ENCODE data around the gene CREB3L4.

Gene CREB3L4

DNA sequence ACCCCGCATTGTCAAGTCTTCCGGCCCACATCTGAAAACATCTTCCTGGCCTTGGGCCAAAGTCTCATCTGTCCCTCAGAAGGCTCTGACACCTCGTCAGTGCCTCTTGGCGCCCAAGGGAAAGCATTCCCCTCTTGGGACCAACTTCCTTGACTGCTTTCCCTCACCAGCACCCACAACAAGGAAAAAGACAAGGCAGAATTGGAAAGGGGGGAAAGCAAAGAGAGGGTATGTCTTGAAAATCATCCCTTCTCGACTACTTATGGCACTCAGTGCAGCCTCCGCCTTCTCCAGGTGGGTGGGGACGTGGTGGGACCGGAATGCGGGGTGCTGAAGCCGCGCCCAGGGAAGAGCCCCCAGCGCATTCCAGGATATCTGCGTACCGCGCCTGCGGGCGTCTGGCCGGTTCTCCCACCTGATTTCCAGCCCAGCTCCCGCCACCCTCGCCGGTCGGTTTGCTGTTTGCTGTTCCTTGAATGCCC lies 3.8 kb upstream of the CREB3L4 start (continued):
- no peak for TF ChIP-seq ZIC2 (tag by site-specific recombination; IDR thresholded peaks at IDR 0.05)
- peak; percentile 97 for TF ChIP-seq PRDM1 (tag by site-specific recombination; IDR thresholded peaks at IDR 0.05)
- TF ChIP-seq, protein P1, sequence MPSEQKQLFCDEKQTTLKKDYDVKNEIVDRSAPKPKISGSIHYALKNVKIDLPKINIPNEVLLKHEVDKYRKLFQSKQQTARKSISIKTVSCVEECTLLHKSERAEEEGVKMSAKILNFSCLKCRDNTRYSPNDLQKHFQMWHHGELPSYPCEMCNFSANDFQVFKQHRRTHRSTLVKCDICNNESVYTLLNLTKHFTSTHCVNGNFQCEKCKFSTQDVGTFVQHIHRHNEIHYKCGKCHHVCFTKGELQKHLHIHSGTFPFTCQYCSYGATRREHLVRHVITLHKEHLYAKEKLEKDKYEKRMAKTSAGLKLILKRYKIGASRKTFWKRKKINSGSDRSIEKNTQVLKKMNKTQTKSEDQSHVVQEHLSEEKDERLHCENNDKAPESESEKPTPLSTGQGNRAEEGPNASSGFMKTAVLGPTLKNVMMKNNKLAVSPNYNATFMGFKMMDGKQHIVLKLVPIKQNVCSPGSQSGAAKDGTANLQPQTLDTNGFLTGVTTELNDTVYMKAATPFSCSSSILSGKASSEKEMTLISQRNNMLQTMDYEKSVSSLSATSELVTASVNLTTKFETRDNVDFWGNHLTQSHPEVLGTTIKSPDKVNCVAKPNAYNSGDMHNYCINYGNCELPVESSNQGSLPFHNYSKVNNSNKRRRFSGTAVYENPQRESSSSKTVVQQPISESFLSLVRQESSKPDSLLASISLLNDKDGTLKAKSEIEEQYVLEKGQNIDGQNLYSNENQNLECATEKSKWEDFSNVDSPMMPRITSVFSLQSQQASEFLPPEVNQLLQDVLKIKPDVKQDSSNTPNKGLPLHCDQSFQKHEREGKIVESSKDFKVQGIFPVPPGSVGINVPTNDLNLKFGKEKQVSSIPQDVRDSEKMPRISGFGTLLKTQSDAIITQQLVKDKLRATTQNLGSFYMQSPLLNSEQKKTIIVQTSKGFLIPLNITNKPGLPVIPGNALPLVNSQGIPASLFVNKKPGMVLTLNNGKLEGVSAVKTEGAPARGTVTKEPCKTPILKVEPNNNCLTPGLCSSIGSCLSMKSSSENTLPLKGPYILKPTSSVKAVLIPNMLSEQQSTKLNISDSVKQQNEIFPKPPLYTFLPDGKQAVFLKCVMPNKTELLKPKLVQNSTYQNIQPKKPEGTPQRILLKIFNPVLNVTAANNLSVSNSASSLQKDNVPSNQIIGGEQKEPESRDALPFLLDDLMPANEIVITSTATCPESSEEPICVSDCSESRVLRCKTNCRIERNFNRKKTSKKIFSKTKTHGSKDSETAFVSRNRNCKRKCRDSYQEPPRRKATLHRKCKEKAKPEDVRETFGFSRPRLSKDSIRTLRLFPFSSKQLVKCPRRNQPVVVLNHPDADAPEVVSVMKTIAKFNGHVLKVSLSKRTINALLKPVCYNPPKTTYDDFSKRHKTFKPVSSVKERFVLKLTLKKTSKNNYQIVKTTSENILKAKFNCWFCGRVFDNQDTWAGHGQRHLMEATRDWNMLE (tag by site-specific recombination; conservative IDR thresholded peaks at IDR 0.05; ENCODE audit: low read depth) = no peak
- TF ChIP-seq, protein P2, sequence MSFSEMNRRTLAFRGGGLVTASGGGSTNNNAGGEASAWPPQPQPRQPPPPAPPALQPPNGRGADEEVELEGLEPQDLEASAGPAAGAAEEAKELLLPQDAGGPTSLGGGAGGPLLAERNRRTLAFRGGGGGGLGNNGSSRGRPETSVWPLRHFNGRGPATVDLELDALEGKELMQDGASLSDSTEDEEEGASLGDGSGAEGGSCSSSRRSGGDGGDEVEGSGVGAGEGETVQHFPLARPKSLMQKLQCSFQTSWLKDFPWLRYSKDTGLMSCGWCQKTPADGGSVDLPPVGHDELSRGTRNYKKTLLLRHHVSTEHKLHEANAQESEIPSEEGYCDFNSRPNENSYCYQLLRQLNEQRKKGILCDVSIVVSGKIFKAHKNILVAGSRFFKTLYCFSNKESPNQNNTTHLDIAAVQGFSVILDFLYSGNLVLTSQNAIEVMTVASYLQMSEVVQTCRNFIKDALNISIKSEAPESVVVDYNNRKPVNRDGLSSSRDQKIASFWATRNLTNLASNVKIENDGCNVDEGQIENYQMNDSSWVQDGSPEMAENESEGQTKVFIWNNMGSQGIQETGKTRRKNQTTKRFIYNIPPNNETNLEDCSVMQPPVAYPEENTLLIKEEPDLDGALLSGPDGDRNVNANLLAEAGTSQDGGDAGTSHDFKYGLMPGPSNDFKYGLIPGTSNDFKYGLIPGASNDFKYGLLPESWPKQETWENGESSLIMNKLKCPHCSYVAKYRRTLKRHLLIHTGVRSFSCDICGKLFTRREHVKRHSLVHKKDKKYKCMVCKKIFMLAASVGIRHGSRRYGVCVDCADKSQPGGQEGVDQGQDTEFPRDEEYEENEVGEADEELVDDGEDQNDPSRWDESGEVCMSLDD (tag by site-specific recombination; IDR thresholded peaks at IDR 0.05) = peak; percentile 23; the same call in 1 of the 2 replicates
- TF ChIP-seq, protein P3, sequence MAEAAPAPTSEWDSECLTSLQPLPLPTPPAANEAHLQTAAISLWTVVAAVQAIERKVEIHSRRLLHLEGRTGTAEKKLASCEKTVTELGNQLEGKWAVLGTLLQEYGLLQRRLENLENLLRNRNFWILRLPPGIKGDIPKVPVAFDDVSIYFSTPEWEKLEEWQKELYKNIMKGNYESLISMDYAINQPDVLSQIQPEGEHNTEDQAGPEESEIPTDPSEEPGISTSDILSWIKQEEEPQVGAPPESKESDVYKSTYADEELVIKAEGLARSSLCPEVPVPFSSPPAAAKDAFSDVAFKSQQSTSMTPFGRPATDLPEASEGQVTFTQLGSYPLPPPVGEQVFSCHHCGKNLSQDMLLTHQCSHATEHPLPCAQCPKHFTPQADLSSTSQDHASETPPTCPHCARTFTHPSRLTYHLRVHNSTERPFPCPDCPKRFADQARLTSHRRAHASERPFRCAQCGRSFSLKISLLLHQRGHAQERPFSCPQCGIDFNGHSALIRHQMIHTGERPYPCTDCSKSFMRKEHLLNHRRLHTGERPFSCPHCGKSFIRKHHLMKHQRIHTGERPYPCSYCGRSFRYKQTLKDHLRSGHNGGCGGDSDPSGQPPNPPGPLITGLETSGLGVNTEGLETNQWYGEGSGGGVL (tag by site-specific recombination; IDR thresholded peaks at IDR 0.05) = peak; percentile 30; the same call in 1 of the 2 replicates
- TF ChIP-seq, protein P4, sequence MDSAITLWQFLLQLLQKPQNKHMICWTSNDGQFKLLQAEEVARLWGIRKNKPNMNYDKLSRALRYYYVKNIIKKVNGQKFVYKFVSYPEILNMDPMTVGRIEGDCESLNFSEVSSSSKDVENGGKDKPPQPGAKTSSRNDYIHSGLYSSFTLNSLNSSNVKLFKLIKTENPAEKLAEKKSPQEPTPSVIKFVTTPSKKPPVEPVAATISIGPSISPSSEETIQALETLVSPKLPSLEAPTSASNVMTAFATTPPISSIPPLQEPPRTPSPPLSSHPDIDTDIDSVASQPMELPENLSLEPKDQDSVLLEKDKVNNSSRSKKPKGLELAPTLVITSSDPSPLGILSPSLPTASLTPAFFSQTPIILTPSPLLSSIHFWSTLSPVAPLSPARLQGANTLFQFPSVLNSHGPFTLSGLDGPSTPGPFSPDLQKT (IDR thresholded peaks at IDR 0.05; ENCODE audit: borderline replicate concordance, low read depth, low read length) = no peak
- TF ChIP-seq SP7 (tag by site-specific recombination; IDR thresholded peaks at IDR 0.05) = no peak
- TF ChIP-seq, protein P5, sequence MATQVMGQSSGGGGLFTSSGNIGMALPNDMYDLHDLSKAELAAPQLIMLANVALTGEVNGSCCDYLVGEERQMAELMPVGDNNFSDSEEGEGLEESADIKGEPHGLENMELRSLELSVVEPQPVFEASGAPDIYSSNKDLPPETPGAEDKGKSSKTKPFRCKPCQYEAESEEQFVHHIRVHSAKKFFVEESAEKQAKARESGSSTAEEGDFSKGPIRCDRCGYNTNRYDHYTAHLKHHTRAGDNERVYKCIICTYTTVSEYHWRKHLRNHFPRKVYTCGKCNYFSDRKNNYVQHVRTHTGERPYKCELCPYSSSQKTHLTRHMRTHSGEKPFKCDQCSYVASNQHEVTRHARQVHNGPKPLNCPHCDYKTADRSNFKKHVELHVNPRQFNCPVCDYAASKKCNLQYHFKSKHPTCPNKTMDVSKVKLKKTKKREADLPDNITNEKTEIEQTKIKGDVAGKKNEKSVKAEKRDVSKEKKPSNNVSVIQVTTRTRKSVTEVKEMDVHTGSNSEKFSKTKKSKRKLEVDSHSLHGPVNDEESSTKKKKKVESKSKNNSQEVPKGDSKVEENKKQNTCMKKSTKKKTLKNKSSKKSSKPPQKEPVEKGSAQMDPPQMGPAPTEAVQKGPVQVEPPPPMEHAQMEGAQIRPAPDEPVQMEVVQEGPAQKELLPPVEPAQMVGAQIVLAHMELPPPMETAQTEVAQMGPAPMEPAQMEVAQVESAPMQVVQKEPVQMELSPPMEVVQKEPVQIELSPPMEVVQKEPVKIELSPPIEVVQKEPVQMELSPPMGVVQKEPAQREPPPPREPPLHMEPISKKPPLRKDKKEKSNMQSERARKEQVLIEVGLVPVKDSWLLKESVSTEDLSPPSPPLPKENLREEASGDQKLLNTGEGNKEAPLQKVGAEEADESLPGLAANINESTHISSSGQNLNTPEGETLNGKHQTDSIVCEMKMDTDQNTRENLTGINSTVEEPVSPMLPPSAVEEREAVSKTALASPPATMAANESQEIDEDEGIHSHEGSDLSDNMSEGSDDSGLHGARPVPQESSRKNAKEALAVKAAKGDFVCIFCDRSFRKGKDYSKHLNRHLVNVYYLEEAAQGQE (tag by site-specific recombination; IDR thresholded peaks at IDR 0.05) = peak; percentile 57; the same call in 1 of the 2 replicates
- TF ChIP-seq ZNF701 (tag by site-specific recombination; IDR thresholded peaks at IDR 0.05) = no peak
- TF ChIP-seq FEZF1 (tag by site-specific recombination; IDR thresholded peaks at IDR 0.05) = no peak
- TF ChIP-seq ZNF112 (tag by site-specific recombination; IDR thresholded peaks at IDR 0.05) = no peak
- TF ChIP-seq ZNF529 (tag by site-specific recombination; IDR thresholded peaks at IDR 0.05; ENCODE audit: insufficient replicate concordance) = no peak
- TF ChIP-seq ZNF184 (tag by site-specific recombination; IDR thresholded peaks at IDR 0.05) = no peak
- no peak for TF ChIP-seq SETDB1 (IDR thresholded peaks at IDR 0.05; ENCODE audit: insufficient read length, low read length)
- TF ChIP-seq KLF10 (tag by site-specific recombination; IDR thresholded peaks at IDR 0.05) = peak; percentile 80
- no peak for TF ChIP-seq ZNF223 (tag by site-specific recombination; IDR thresholded peaks at IDR 0.05)
- no peak for TF ChIP-seq ZNF24 (tag by site-specific recombination; IDR thresholded peaks at IDR 0.05)
- no peak for TF ChIP-seq ZNF138 (tag by site-specific recombination; IDR thresholded peaks at IDR 0.05; ENCODE audit: borderline replicate concordance)
- TF ChIP-seq ZNF624 (tag by site-specific recombination; IDR thresholded peaks at IDR 0.05) = no peak
- TF ChIP-seq, protein P6, sequence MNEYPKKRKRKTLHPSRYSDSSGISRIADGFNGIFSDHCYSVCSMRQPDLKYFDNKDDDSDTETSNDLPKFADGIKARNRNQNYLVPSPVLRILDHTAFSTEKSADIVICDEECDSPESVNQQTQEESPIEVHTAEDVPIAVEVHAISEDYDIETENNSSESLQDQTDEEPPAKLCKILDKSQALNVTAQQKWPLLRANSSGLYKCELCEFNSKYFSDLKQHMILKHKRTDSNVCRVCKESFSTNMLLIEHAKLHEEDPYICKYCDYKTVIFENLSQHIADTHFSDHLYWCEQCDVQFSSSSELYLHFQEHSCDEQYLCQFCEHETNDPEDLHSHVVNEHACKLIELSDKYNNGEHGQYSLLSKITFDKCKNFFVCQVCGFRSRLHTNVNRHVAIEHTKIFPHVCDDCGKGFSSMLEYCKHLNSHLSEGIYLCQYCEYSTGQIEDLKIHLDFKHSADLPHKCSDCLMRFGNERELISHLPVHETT (tag by site-specific recombination; IDR thresholded peaks at IDR 0.05) = no peak
- TF ChIP-seq ZBTB21 (tag by site-specific recombination; IDR thresholded peaks at IDR 0.05) = no peak
- TF ChIP-seq HOXA7 (CRISPR knock-in tag; IDR thresholded peaks at IDR 0.05; ENCODE audit: borderline replicate concordance) = no peak
- no peak for TF ChIP-seq ZNF350 (tag by site-specific recombination; IDR thresholded peaks at IDR 0.05)
- no peak for TF ChIP-seq ZNF404 (tag by site-specific recombination; IDR thresholded peaks at IDR 0.05)
- no peak for TF ChIP-seq ZNF747 (tag by site-specific recombination; IDR thresholded peaks at IDR 0.05)
- peak; percentile 76 for TF ChIP-seq GLIS2 (tag by site-specific recombination; IDR thresholded peaks at IDR 0.05)

All from HEK293 (cell line).